K562 (cell line): ENCODE results near the gene NACC1. TPM values are rescaled to one million over a fixed set of nuclear protein-coding genes. Genes with fewer than 3 reads are reported as not detected.

Source experiments
- CBX1 ChIP-seq: sonication (generic); IDR thresholded peaks from 2 replicates; pipeline ENCODE4 v1.6.1; 2016; ENCODE audit warnings: antibody characterized with exemption, low read depth, mild to moderate bottlenecking
- GABPB2 ChIP-seq: fragments of 250-450 bp; sonication (Bioruptor Pico); conservative IDR thresholded peaks from 2 replicates; pipeline ENCODE4 v1.5.1; 2021; ENCODE audit warnings: mild to moderate bottlenecking
- HNRNPLL ChIP-seq: fragments of 200-400 bp; formaldehyde crosslinking; IDR thresholded peaks from 2 replicates; pipeline ENCODE4 v1.6.1; 2017; ENCODE audit warnings: low read length, low read depth, mild to moderate bottlenecking; ENCODE audit not compliant: poor library complexity, severe bottlenecking
- MLX ChIP-seq, 2 experiments: fragments of 450-650 bp in 1 of 2; sonication (generic) in 1 of 2; formaldehyde crosslinking; conservative IDR thresholded peaks; 2 replicates each; pipeline versions ENCODE4 v1.4.0 to v1.8.1; 2020 to 2022; ENCODE audit warnings: mild to moderate bottlenecking in 1 of 2, missing genetic modification reagents in 1 of 2
- PTTG1 ChIP-seq: fragments of 450-650 bp; IDR thresholded peaks from 2 replicates; pipeline ENCODE4 v1.6.1; 2016; ENCODE audit warnings: low read depth, mild to moderate bottlenecking, missing genetic modification characterization, missing compliant biosample characterization
- SREBF1 ChIP-seq: fragments of 150-350 bp; IDR thresholded peaks from 2 replicates; pipeline ENCODE4 v1.6.1; 2014; ENCODE audit warnings: antibody characterized with exemption, low read depth, low read length, borderline replicate concordance
- THAP12 ChIP-seq: fragments of 250-450 bp; sonication (Bioruptor Pico); IDR thresholded peaks from 2 replicates; pipeline ENCODE4 v1.9.0; 2021; ENCODE audit warnings: mild to moderate bottlenecking, inconsistent platforms
- TRIM24 ChIP-seq, 2 experiments: fragments of 450-650 bp; IDR thresholded peaks; 2 replicates each; pipeline ENCODE4 v1.6.1; 2016
- ZNF174 ChIP-seq: fragments of 250-450 bp; sonication (Bioruptor Pico); IDR thresholded peaks from 2 replicates; pipeline ENCODE4 v1.4.0; 2020; ENCODE audit warnings: mild to moderate bottlenecking
- polyA plus RNA-seq, 8 experiments: library from polyadenylated mRNA; depleted of rRNA in 4 of 8; stranded (reverse) in 5 of 8; unstranded in 3 of 8; fragments of >200 nt; fragmentation: Nextera tagmentation in 2 of 8; fragmentation: Illumina TruSeq in 1 of 8; extraction: Ambion mirVana in 2 of 8; extraction: Trizol in 1 of 8; gene quantifications; 2 replicates each; pipeline versions ENCODE4 v1.2.1 to v1.2.3, GENCODE V29; 2011 to 2014; ENCODE audit warnings: inconsistent platforms in 1 of 8, missing spikeins in 1 of 8
- total RNA-seq, 7 experiments: library from RNA; depleted of rRNA in 6 of 7; stranded (reverse); fragments of >200 nt in 6 of 7; fragmentation: Illumina TruSeq in 2 of 7; extraction: Trizol in 2 of 7; gene quantifications; 2 replicates each; pipeline versions ENCODE4 v1.2.1 to v1.2.3, GENCODE V29; 2011 to 2021; ENCODE audit warnings: low replicate concordance in 1 of 7
- TF ChIP-seq, protein P1 (sequence below), 2 experiments: fragments of 250-450 bp in 1 of 2; fragments of 450-650 bp in 1 of 2; sonication (Bioruptor Pico) in 1 of 2; IDR thresholded peaks; 2 replicates each; pipeline versions ENCODE4 v1.6.1 to v1.8.0; 2016 to 2021; ENCODE audit warnings: mild to moderate bottlenecking in 2 of 2, moderate library complexity in 2 of 2, missing compliant biosample characterization in 1 of 2, missing genetic modification characterization in 1 of 2
- TF ChIP-seq, protein P2 (sequence below): fragments of 450-650 bp; formaldehyde crosslinking; IDR thresholded peaks from 2 replicates; pipeline ENCODE4 v1.4.0; 2020; ENCODE audit warnings: mild to moderate bottlenecking, mixed read lengths
- TF ChIP-seq, protein P3 (sequence below): fragments of 450-650 bp; IDR thresholded peaks from 2 replicates; pipeline ENCODE4 v1.6.1; 2016; ENCODE audit warnings: mild to moderate bottlenecking
- TF ChIP-seq, protein P4 (sequence below): conservative IDR thresholded peaks from 2 replicates; pipeline ENCODE4 v1.6.1; 2011; ENCODE audit warnings: low read depth, mild to moderate bottlenecking, low read length; ENCODE audit not compliant: control insufficient read depth
- TF ChIP-seq, protein P5 (sequence below): fragments of 450-650 bp; conservative IDR thresholded peaks from 2 replicates; pipeline ENCODE4 v1.6.1; 2016; ENCODE audit warnings: missing genetic modification characterization, low read depth, mild to moderate bottlenecking, control low read depth, missing compliant biosample characterization

The NACC1 gene
- total and polyA plus RNA-seq, 9 of the 15 experiments (the other 6 are each of a cell fraction or from before 2014, with no cell fraction given) = 0.04 to 96.6 (median 25.8) TPM

GRCh38 chr19:13151605-13152355 lies 33.7 kb downstream of the NACC1 start (continued):
- TF ChIP-seq, protein P1, sequence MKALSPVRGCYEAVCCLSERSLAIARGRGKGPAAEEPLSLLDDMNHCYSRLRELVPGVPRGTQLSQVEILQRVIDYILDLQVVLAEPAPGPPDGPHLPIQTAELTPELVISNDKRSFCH (CRISPR knock-in tag; IDR thresholded peaks at IDR 0.05) = no peak
- TF ChIP-seq, protein P1 (tag; IDR thresholded peaks at IDR 0.05) = no peak; the same call in 1 of the 2 replicates
- 0 out of 2 replicates have a peak, but pooled peaks have one; percentile 28 for TF ChIP-seq CBX1
- TF ChIP-seq, protein P2, sequence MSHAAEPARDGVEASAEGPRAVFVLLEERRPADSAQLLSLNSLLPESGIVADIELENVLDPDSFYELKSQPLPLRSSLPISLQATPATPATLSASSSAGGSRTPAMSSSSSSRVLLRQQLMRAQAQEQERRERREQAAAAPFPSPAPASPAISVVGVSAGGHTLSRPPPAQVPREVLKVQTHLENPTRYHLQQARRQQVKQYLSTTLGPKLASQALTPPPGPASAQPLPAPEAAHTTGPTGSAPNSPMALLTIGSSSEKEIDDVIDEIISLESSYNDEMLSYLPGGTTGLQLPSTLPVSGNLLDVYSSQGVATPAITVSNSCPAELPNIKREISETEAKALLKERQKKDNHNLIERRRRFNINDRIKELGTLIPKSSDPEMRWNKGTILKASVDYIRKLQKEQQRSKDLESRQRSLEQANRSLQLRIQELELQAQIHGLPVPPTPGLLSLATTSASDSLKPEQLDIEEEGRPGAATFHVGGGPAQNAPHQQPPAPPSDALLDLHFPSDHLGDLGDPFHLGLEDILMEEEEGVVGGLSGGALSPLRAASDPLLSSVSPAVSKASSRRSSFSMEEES (CRISPR knock-in tag) = no peak
- TF ChIP-seq, protein P3, sequence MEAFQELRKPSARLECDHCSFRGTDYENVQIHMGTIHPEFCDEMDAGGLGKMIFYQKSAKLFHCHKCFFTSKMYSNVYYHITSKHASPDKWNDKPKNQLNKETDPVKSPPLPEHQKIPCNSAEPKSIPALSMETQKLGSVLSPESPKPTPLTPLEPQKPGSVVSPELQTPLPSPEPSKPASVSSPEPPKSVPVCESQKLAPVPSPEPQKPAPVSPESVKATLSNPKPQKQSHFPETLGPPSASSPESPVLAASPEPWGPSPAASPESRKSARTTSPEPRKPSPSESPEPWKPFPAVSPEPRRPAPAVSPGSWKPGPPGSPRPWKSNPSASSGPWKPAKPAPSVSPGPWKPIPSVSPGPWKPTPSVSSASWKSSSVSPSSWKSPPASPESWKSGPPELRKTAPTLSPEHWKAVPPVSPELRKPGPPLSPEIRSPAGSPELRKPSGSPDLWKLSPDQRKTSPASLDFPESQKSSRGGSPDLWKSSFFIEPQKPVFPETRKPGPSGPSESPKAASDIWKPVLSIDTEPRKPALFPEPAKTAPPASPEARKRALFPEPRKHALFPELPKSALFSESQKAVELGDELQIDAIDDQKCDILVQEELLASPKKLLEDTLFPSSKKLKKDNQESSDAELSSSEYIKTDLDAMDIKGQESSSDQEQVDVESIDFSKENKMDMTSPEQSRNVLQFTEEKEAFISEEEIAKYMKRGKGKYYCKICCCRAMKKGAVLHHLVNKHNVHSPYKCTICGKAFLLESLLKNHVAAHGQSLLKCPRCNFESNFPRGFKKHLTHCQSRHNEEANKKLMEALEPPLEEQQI = no peak
- no peak for TF ChIP-seq MLX (CRISPR knock-in tag; conservative IDR thresholded peaks at IDR 0.05)
- no peak for TF ChIP-seq SREBF1
- no peak for TF ChIP-seq PTTG1 (tag)
- peak; percentile 85 for TF ChIP-seq HNRNPLL
- TF ChIP-seq, protein P4, sequence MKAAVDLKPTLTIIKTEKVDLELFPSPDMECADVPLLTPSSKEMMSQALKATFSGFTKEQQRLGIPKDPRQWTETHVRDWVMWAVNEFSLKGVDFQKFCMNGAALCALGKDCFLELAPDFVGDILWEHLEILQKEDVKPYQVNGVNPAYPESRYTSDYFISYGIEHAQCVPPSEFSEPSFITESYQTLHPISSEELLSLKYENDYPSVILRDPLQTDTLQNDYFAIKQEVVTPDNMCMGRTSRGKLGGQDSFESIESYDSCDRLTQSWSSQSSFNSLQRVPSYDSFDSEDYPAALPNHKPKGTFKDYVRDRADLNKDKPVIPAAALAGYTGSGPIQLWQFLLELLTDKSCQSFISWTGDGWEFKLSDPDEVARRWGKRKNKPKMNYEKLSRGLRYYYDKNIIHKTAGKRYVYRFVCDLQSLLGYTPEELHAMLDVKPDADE = no peak; the same call in none of the 2 replicates
- TF ChIP-seq THAP12 = peak; percentile 93
- TF ChIP-seq GABPB2 = no peak
- no peak for TF ChIP-seq TRIM24 (IDR thresholded peaks at IDR 0.05)
- TF ChIP-seq ZNF174 = no peak
- TF ChIP-seq, protein P5, sequence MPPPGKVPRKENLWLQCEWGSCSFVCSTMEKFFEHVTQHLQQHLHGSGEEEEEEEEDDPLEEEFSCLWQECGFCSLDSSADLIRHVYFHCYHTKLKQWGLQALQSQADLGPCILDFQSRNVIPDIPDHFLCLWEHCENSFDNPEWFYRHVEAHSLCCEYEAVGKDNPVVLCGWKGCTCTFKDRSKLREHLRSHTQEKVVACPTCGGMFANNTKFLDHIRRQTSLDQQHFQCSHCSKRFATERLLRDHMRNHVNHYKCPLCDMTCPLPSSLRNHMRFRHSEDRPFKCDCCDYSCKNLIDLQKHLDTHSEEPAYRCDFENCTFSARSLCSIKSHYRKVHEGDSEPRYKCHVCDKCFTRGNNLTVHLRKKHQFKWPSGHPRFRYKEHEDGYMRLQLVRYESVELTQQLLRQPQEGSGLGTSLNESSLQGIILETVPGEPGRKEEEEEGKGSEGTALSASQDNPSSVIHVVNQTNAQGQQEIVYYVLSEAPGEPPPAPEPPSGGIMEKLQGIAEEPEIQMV (tag) = no peak; the same call in 1 of the 2 replicates
